OCI-M1 (cell line): ENCODE data around the gene PDPR.
"Not testable (repeated sequence)": the region's sequence is repeated elsewhere in the genome, so short reads cannot be mapped to it uniquely, and the experiment has no call there.

Experiments
- DNase-seq: peaks from one replicate; lab custom pipeline; 2025; lab: John Stamatoyannopoulos, UW

Gene PDPR

GRCh38 chr16:70162041-70162451 is 47.9 kb downstream of the PDPR start:
- DNase-seq = no peak

GRCh38 chr16:70163596-70163995 is 49.5 kb downstream of the PDPR start:
- no peak for DNase-seq

DNA sequence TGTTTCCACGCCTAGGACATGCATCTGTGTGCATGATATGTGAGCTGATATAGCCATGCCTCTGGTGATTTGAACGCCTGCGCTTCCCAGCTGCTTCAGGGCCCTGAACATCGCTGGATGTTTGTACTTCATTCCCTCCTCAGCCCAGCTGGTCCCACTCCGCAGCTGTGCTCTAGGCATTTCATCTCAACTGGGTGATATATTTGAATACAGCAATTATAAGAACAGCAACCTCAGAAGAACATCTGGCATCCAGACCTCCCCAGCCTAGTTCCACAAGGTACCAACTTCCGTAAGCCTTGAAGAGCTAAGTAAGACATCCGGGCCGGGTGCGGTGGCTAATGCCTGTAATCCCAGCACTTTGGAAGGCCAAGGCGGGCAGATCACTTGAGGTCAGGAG is 52.6 kb downstream of the PDPR start:
- not testable (repeated sequence) for DNase-seq

- DNase-seq = not testable (repeated sequence)
Measured at GRCh38 chr16:70173212-70173837, 59.2 kb downstream of the PDPR start, which contains the start of gene CLEC18C. CLEC18C (plus strand) TSS chr16:70173787; CDS start chr16:70174279, 492 bp downstream.

GRCh38 chr16:70173916-70174315 is 59.8 kb downstream of the PDPR start:
- not testable (repeated sequence) for DNase-seq

- not testable (repeated sequence) for DNase-seq
Measured at GRCh38 chr16:70174387-70174932, 60.3 kb downstream of the PDPR start.

GRCh38 chr16:70187858-70188607 is 73.9 kb downstream of the PDPR start:
- not testable (repeated sequence) for DNase-seq

- DNase-seq = not testable (repeated sequence)
Measured at GRCh38 chr16:70188608-70188915, 74.4 kb downstream of the PDPR start.

DNA sequence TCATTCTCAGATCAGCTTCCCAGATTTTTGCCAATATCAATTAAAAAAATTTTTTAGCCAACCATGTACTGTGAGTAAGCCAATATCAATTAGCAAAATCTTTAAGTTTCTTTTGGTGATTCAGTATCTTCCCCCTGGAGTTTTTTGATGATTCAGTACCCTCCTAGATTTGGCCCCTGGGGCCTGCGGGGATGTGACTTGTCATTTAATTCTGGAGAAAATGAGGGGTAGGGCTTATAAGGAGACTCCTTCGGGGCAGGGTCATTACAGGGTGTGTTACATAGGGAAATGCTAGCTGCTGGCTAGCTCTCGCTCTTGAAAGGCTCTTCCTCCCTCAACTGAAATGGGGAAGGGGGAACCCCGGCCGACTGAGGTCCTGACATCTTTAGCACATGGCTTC is 76.4 kb downstream of the PDPR start:
- DNase-seq = not testable (repeated sequence)

GRCh38 chr16:70196683-70197300 is 82.7 kb downstream of the PDPR start:
- not testable (repeated sequence) for DNase-seq

DNA sequence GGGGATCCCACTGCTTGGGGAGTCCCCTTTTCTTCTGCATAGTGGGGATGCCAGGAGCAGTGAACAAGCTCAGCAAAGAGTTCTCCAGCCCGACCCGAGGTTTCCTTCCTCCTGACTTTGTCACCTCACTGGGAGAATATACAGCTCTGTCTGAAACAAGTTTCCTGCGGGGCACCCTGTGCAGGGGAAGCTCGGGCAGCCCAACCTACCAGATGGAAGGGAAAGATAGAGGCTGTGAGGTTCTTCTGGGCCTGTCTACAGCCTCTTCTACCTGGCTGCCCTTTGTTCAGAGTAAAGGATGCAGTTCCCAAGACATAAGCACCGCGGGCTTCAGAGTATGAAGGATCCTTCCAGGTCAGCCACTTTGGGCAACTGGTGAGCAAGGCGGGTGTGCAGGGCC is 83.5 kb downstream of the PDPR start:
- not testable (repeated sequence) for DNase-seq

DNA sequence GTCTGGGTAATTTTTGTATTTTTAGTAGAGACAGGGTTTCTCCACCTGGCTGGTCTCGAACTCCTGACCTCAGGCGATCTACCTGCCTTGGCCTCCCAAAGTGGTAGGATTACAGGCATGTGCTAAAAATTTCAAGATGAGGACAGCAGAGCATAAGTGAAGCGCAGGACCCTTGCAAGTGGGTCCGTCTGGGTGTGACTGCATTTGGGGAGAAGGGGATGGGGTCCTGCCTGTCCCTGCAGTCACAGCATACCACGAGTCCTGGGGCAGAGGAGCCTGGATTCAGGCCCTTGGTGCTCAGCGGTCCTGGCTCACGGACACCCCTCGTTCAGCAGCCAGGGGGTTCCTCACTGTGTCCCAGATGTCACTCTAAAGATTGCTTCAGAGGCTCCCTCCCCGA is 84.1 kb downstream of the PDPR start:
- not testable (repeated sequence) for DNase-seq

DNA sequence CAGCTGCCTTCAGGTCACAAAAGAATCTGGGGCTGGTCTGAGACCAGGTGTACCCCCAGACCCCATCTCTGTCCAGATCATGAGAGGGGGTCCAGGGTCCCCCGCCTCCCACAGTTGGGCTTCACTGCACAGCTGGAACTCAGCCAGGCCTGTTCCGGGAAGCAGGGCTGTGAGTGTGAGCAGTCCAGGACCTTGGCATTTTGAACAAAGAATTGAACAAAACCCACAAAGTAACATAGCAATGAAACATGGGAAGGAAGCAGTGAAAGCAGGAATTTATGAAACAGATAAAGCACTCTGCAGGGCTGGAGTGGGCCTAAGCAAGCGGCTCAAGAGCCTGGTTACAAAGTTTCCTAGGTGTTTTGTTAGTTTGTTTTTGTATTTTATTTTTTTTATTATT is 84.5 kb downstream of the PDPR start:
- DNase-seq = not testable (repeated sequence)

GRCh38 chr16:70199170-70199569 is 85.0 kb downstream of the PDPR start:
- not testable (repeated sequence) for DNase-seq

GRCh38 chr16:70200063-70200462 is 85.9 kb downstream of the PDPR start:
- DNase-seq = not testable (repeated sequence)

DNA sequence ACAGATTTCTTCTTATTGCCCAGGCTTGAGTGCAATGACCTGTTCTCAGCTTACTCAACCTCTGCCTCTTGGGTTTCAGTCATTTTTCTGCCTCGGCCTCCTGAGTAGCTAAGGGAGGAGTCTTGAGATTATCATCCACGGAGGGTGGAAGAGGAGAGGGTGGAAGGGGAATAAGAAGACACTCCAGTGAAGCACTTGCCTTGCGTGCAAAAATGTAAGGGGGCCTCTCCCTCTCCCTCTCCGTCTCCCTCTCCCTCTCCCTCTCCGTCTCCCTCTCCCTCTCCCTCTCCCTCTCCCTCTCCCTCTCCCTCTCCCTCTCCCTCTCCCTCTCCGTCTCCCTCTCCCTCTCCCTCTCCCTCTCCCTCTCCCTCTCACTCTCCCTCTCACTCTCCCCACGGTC is 89.4 kb downstream of the PDPR start:
- DNase-seq = not testable (repeated sequence)

DNA sequence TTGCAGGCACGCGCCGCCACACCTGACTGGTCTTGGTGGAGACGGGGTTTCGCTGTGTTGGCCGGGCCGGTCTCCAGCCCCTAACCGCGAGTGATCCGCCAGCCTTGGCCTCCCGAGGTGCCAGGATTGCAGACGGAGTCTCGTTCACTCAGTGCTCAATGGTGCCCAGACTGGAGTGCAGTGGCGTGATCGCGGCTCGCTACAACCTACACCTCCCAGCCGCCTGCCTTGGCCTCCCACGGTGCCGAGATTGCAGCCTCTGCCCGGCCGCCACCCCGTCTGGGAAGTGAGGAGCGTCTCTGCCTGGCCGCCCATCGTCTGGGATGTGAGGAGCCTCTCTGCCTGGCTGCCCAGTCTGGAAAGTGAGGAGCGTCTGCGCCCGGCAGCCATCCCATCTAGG is 89.9 kb downstream of the PDPR start:
- not testable (repeated sequence) for DNase-seq

GRCh38 chr16:70204668-70205405 is 90.7 kb downstream of the PDPR start:
- not testable (repeated sequence) for DNase-seq

- not testable (repeated sequence) for DNase-seq
Measured at GRCh38 chr16:70206382-70206781, 92.2 kb downstream of the PDPR start.
